OCI-LY3 (cell line): ENCODE data around the gene NUAK2.

Experiments
- CTCF ChIP-seq: fragments of 200-600, 300-600 bp; sonication (generic); IDR thresholded peaks from 2 replicates; pipeline ENCODE4 v1.5.1; 2014; ENCODE audit warnings: antibody characterized with exemption, low read length, low read depth
- EZH2phosphoT487 ChIP-seq: fragments of 200-600 bp; shearing (Covaris generic); IDR thresholded peaks from 2 replicates; pipeline ENCODE4 v1.6.1; 2018; ENCODE audit warnings: antibody characterized with exemption, mixed run types, low read depth

GRCh38 chr1:205271277-205271676, 50.3 kb downstream of the NUAK2 start:
- TF ChIP-seq CTCF = no peak
- TF ChIP-seq EZH2phosphoT487 = no peak
